ENCODE data around the gene SRD5A3. TPM values are rescaled to one million over a fixed set of nuclear protein-coding genes. Genes with fewer than 3 reads are reported as not detected.
A peak's percentile ranks its signal among the peaks of the same experiment; 100 is the strongest.

The SRD5A3 gene
- total RNA-seq, 1 donor from 2014 or later = 74.2 TPM

DNA sequence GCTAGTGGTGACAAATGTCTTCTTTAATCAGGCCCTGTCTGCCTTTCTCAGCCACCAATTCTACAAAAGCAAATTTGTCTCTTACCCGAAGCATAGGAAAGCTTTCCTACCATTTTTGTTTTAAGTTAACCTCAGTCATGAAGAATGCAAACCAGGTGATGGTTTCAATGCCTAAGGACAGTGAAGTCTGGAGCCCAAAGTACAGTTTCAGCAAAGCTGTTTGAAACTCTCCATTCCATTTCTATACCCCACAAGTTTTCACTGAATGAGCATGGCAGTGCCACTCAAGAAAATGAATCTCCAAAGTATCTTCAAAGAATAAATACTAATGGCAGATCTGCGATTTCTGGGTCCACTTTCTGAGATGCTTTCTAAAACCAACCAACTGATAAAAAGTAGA lies 23.9 kb downstream of the SRD5A3 start:
- Mint-ChIP-seq H3K36me3 (ENCODE audit: low read depth, unreplicated experiment) (peaks cover 23% of the 10 kb centered on the region), H3K27ac (ENCODE audit: unreplicated experiment) (no peak overlapping the region)

GRCh38 chr4:55372259-55372658 lies 26.2 kb downstream of the SRD5A3 start:
- peaks cover 18% of the 10 kb centered on the region for H3K36me3 Mint-ChIP-seq (ENCODE audit: low read depth, unreplicated experiment)

More for the DNA sequence above, 23.9 kb downstream of the SRD5A3 start:
- Mint-ChIP-seq H3K4me1 (ENCODE audit: unreplicated experiment) (peaks cover 45% of the 10 kb centered on the region), H3K9me3 (ENCODE audit: unreplicated experiment) (no peaks in the 10 kb centered on the region), H3K27me3 (ENCODE audit: unreplicated experiment) (peaks cover 3% of the 10 kb centered on the region), H3K4me3 (ENCODE audit: unreplicated experiment) (peak overlapping the region; percentile 3)
- TF ChIP-seq, protein P1, sequence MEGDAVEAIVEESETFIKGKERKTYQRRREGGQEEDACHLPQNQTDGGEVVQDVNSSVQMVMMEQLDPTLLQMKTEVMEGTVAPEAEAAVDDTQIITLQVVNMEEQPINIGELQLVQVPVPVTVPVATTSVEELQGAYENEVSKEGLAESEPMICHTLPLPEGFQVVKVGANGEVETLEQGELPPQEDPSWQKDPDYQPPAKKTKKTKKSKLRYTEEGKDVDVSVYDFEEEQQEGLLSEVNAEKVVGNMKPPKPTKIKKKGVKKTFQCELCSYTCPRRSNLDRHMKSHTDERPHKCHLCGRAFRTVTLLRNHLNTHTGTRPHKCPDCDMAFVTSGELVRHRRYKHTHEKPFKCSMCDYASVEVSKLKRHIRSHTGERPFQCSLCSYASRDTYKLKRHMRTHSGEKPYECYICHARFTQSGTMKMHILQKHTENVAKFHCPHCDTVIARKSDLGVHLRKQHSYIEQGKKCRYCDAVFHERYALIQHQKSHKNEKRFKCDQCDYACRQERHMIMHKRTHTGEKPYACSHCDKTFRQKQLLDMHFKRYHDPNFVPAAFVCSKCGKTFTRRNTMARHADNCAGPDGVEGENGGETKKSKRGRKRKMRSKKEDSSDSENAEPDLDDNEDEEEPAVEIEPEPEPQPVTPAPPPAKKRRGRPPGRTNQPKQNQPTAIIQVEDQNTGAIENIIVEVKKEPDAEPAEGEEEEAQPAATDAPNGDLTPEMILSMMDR (IDR thresholded peaks at IDR 0.05; ENCODE audit: unreplicated experiment) = no peak
- DNase-seq (ENCODE audit: low spot score) = no peak

DNA sequence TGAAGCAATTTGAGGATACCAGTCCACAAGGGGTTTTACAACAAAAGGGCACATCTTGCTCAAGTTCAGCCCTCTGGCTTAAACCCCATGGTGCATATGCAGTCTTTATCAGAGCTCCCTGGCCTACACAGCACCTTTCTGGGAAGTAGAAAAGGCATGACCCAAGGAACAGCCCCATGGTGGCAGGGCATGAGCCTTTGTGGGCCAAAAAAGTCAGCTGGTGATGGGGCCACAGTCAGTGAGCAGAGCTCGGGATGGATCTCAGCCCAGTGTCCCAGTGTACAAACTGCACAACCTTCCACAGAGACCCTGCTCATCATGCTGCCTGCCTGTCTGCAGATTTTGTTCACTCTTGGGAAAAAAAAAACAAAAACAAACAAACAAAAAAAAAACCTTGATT lies 27.4 kb downstream of the SRD5A3 start:
- H3K27ac Mint-ChIP-seq (ENCODE audit: unreplicated experiment) = no peak overlapping the region
- peaks cover 18% of the 10 kb centered on the region for H3K36me3 Mint-ChIP-seq (ENCODE audit: low read depth, unreplicated experiment)

More at GRCh38 chr4:55372259-55372658, 26.2 kb downstream of the SRD5A3 start:
- Mint-ChIP-seq H3K27me3 (ENCODE audit: unreplicated experiment) (no peaks in the 10 kb centered on the region), H3K9me3 (ENCODE audit: unreplicated experiment) (no peaks in the 10 kb centered on the region), H3K4me1 (ENCODE audit: unreplicated experiment) (peaks cover 30% of the 10 kb centered on the region), H3K27ac (ENCODE audit: unreplicated experiment) (no peak overlapping the region), H3K4me3 (ENCODE audit: unreplicated experiment) (no peak overlapping the region)
- TF ChIP-seq, protein P1 (IDR thresholded peaks at IDR 0.05; ENCODE audit: unreplicated experiment) = no peak
- DNase-seq (ENCODE audit: low spot score) = no peak

GRCh38 chr4:55376698-55377097 lies 30.7 kb downstream of the SRD5A3 start:
- Mint-ChIP-seq H3K4me1 (ENCODE audit: unreplicated experiment) (peaks cover 36% of the 10 kb centered on the region), H3K27me3 (ENCODE audit: unreplicated experiment) (no peaks in the 10 kb centered on the region), H3K9me3 (ENCODE audit: unreplicated experiment) (no peaks in the 10 kb centered on the region), H3K4me3 (ENCODE audit: unreplicated experiment) (no peak overlapping the region), H3K27ac (ENCODE audit: unreplicated experiment) (no peak overlapping the region), H3K36me3 (ENCODE audit: low read depth, unreplicated experiment) (peaks cover 3% of the 10 kb centered on the region)
- TF ChIP-seq, protein P1 (IDR thresholded peaks at IDR 0.05; ENCODE audit: unreplicated experiment) = no peak
- DNase-seq (ENCODE audit: low spot score) = no peak

More for the DNA sequence above, 27.4 kb downstream of the SRD5A3 start:
- TF ChIP-seq, protein P1 (IDR thresholded peaks at IDR 0.05; ENCODE audit: unreplicated experiment) = no peak
- H3K27me3 Mint-ChIP-seq (ENCODE audit: unreplicated experiment) = no peaks in the 10 kb centered on the region
- H3K4me1 Mint-ChIP-seq (ENCODE audit: unreplicated experiment) = peaks cover 28% of the 10 kb centered on the region
- no peak for DNase-seq (ENCODE audit: low spot score)
- no peak overlapping the region for H3K4me3 Mint-ChIP-seq (ENCODE audit: unreplicated experiment)
- no peaks in the 10 kb centered on the region for H3K9me3 Mint-ChIP-seq (ENCODE audit: unreplicated experiment)

DNA sequence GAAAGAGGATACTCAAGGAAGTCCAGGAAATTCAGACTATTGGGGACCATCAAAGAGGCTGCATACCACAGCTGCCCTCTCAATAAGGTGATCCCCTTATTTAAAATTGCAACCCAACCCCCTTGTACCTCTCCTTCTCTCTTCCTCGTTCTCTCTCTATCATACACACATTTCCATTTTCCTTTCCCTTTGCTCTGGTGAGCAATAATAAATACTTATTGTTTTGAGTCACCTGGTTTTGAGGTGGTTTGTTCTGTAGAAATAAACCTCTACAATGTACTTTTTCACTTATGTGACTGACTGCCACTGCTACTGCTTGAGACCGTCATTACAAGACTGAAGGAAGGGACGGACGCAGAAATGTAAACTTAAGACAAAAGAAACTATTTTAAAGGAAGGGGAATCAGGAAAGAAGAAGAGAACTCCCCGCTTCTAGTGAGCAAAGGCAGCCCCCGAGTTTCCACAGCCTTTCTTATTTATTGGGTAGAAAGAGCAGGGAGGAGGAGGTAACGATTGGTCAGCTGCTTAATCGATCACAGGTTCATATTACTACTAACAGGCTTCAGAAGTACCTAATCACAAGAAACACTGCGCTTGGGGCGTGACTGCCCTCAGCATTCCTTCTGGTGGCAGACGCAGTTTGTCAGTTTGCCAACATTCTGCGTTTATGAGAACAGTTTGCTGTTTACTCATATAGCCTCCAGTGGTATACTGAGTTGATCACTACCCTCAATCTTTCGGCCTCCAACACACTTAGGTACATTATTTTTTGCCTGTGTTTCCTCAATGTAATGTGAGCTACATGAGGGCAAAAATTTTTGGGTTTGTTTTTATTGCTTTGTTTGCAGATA lies 32.8 kb downstream of the SRD5A3 start:
- H3K4me1 Mint-ChIP-seq (ENCODE audit: unreplicated experiment) = peaks cover 27% of the 10 kb centered on the region
- H3K27me3 Mint-ChIP-seq (ENCODE audit: unreplicated experiment) = no peaks in the 10 kb centered on the region

More for the DNA sequence above, 32.8 kb downstream of the SRD5A3 start:
- Mint-ChIP-seq H3K4me3 (ENCODE audit: unreplicated experiment) (no peak overlapping the region), H3K27ac (ENCODE audit: unreplicated experiment) (no peak overlapping the region), H3K9me3 (ENCODE audit: unreplicated experiment) (no peaks in the 10 kb centered on the region), H3K36me3 (ENCODE audit: low read depth, unreplicated experiment) (peaks cover 3% of the 10 kb centered on the region)
- no peak for DNase-seq (ENCODE audit: low spot score)
- TF ChIP-seq, protein P1 (IDR thresholded peaks at IDR 0.05; ENCODE audit: unreplicated experiment) = no peak

Data from endothelial cell (in vitro differentiated cells).